T1000 (cell line): Measurements from ENCODE around the gene SLC44A3.
A peak's percentile ranks its signal among the peaks of the same experiment; 100 is the strongest.

Experiments
- DNase-seq: peaks from one replicate; lab custom pipeline; 2025; ENCODE audit warnings: mixed read lengths; lab: John Stamatoyannopoulos, UW

SLC44A3 gene

GRCh38 chr1:94801919-94802546, 18.1 kb upstream of the SLC44A3 start:
- peak; percentile 11 for DNase-seq

- no peak for DNase-seq
Measured at GRCh38 chr1:94803106-94803505, 17.1 kb upstream of the SLC44A3 start.

GRCh38 chr1:94803517-94804441, 16.4 kb upstream of the SLC44A3 start:
- no peak for DNase-seq

- no peak for DNase-seq
Measured at GRCh38 chr1:94804442-94804837, 15.7 kb upstream of the SLC44A3 start.

- DNase-seq: peak; percentile 12
Measured at GRCh38 chr1:94805912-94806311, 14.2 kb upstream of the SLC44A3 start.

GRCh38 chr1:94806441-94806871, 13.7 kb upstream of the SLC44A3 start:
- no peak for DNase-seq

GRCh38 chr1:94807742-94808491, 12.2 kb upstream of the SLC44A3 start:
- DNase-seq: no peak

- no peak for DNase-seq
Measured at GRCh38 chr1:94808669-94809068, 11.5 kb upstream of the SLC44A3 start.

GRCh38 chr1:94812985-94813384, 7.2 kb upstream of the SLC44A3 start:
- DNase-seq: no peak

- no peak for DNase-seq
Measured at GRCh38 chr1:94816030-94816429, 4.1 kb upstream of the SLC44A3 start.

GRCh38 chr1:94817712-94818111, 2.4 kb upstream of the SLC44A3 start:
- DNase-seq: no peak

GRCh38 chr1:94819238-94819944, 766 bp upstream of the SLC44A3 start:
- no peak for DNase-seq

GRCh38 chr1:94820936-94821335, 779 bp downstream of the SLC44A3 start:
- no peak for DNase-seq

- no peak for DNase-seq
Measured at GRCh38 chr1:94821636-94822305, 1.6 kb downstream of the SLC44A3 start.

GRCh38 chr1:94823116-94823515, 3.0 kb downstream of the SLC44A3 start:
- DNase-seq: no peak

GRCh38 chr1:94825936-94826335, 5.8 kb downstream of the SLC44A3 start:
- DNase-seq: no peak

- no peak for DNase-seq
Measured at GRCh38 chr1:94827434-94827833, 7.3 kb downstream of the SLC44A3 start.

- DNase-seq: no peak
Measured at GRCh38 chr1:94828251-94828650, 8.1 kb downstream of the SLC44A3 start.

- DNase-seq: no peak
Measured at GRCh38 chr1:94831641-94832040, 11.5 kb downstream of the SLC44A3 start.

GRCh38 chr1:94832446-94832845, 12.3 kb downstream of the SLC44A3 start:
- DNase-seq: no peak

GRCh38 chr1:94832931-94833585, 12.9 kb downstream of the SLC44A3 start:
- no peak for DNase-seq
